ENCODE measurements around the gene ELANE.

ELANE gene

GRCh38 chr19:868458-869244, 16.5 kb downstream of the ELANE start:
- TF ChIP-seq CTCF (IDR thresholded peaks at IDR 0.05; ENCODE audit: low read depth, low read length, missing control alignments): no peak
- H3K4me3 ChIP-seq (ENCODE audit: low read depth, low read length): no peak overlapping the region
- no peak for DNase-seq (ENCODE audit: low read depth)

GRCh38 chr19:869245-870177, 17.4 kb downstream of the ELANE start:
- DNase-seq (ENCODE audit: low read depth): no peak
- H3K4me3 ChIP-seq (ENCODE audit: low read depth, low read length): no peak overlapping the region
- no peak for TF ChIP-seq CTCF (IDR thresholded peaks at IDR 0.05; ENCODE audit: low read depth, low read length, missing control alignments)

- no peak for DNase-seq (ENCODE audit: low read depth)
- no peak for TF ChIP-seq CTCF (IDR thresholded peaks at IDR 0.05; ENCODE audit: low read depth, low read length, missing control alignments)
- no peak overlapping the region for H3K4me3 ChIP-seq (ENCODE audit: low read depth, low read length)
Observed at GRCh38 chr19:870314-870713, 18.2 kb downstream of the ELANE start.

DNA sequence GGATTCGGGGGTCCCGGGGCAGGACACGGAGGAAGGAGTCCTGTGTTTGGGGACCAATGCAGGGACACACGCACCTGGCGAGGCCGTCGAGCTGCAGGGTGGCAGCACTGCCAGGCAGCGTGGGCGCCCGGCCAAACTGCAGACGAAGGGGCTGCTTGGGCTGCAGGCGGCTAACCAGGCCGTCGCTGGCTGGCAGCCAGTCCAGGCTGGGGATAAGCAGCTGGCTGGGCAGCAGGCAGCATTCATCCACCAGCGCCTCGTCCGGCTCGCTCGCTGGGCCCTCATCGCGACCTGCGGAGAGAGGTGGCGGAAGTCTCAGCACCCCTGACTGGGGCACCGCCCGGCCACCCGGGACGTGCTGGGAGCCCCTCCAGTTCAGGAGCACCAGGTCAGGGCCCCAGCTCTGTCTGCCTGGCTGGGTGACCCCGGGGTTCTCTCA, 18.9 kb downstream of the ELANE start:
- TF ChIP-seq CTCF (IDR thresholded peaks at IDR 0.05; ENCODE audit: low read depth, low read length, missing control alignments): no peak
- no peak for DNase-seq (ENCODE audit: low read depth)
- H3K4me3 ChIP-seq (ENCODE audit: low read depth, low read length): no peak overlapping the region

- no peak for DNase-seq (ENCODE audit: low read depth)
- no peak overlapping the region for H3K4me3 ChIP-seq (ENCODE audit: low read depth, low read length)
- TF ChIP-seq CTCF (IDR thresholded peaks at IDR 0.05; ENCODE audit: low read depth, low read length, missing control alignments): no peak
Observed at GRCh38 chr19:871446-872265, 19.6 kb downstream of the ELANE start.

- TF ChIP-seq CTCF (IDR thresholded peaks at IDR 0.05; ENCODE audit: low read depth, low read length, missing control alignments): no peak
- no peak overlapping the region for H3K4me3 ChIP-seq (ENCODE audit: low read depth, low read length)
- DNase-seq (ENCODE audit: low read depth): peak; percentile 81
Observed at GRCh38 chr19:872266-872951, 20.3 kb downstream of the ELANE start.

Measured in GM12864 (cell line).